IMR-90 (cell line): ENCODE results near the gene YLPM1. TPM values are rescaled to one million over a fixed set of nuclear protein-coding genes. Genes with fewer than 3 reads are reported as not detected.

Experiments
- ATAC-seq: fragments of 200-7000 bp; cut with Tn5 transposase; 2 replicates; pipeline ENCODE4 v1.9.1; 2020; ENCODE audit warnings: low read depth, mild to moderate bottlenecking, moderate library complexity
- BruUV-seq: library from RNA; stranded (reverse); fragments of 400-500 nt; replicated peaks from 2 replicates; lab custom pipeline; 2021; lab: Mats Ljungman, UMichigan
- CTCF ChIA-PET: fragments of 300-600 bp; formaldehyde crosslinking; extraction: SDS; loops from one replicate; lab custom pipeline; 2021; ENCODE audit warnings: antibody characterized with exemption; lab: Yijun Ruan, JAX
- POLR2A ChIA-PET: fragments of 300-600 bp; sonication (Branson Sonifier 250); formaldehyde crosslinking; loops from one replicate; lab custom pipeline; 2022; ENCODE audit warnings: antibody characterized with exemption; ENCODE audit not compliant: unreplicated experiment; lab: Charles Lee
- DNase-seq: peaks from one replicate; pipeline ENCODE4 v3.0.0; 2013
- H2AFZ ChIP-seq: replicated peaks from 2 replicates; pipeline ENCODE3; 2013; ENCODE audit warnings: low read length, mild to moderate bottlenecking; ENCODE audit not compliant: poor library complexity
- H2AK5ac ChIP-seq: 2 replicates; pipeline ENCODE4 v1.6.1; 2013; ENCODE audit warnings: low read depth, low read length, inconsistent platforms
- H2AK9ac ChIP-seq: replicated peaks from 2 replicates; pipeline ENCODE3; 2013; ENCODE audit warnings: mild to moderate bottlenecking, low read depth, low read length, moderate library complexity; ENCODE audit not compliant: poor library complexity
- H2BK120ac ChIP-seq: 2 replicates; pipeline ENCODE4 v1.6.1; 2013; ENCODE audit warnings: low read depth, low read length, inconsistent platforms
- H2BK15ac ChIP-seq: 3 replicates; pipeline ENCODE4 v1.6.1; 2013; ENCODE audit warnings: low read depth, low read length, inconsistent platforms
- H2BK20ac ChIP-seq: 2 replicates; pipeline ENCODE4 v1.6.1; 2013; ENCODE audit warnings: low read depth, mild to moderate bottlenecking, inconsistent platforms, low read length, moderate library complexity
- H2BK5ac ChIP-seq: 2 replicates; pipeline ENCODE4 v1.6.1; 2013; ENCODE audit warnings: mild to moderate bottlenecking, low read depth, low read length, inconsistent platforms; ENCODE audit not compliant: poor library complexity, severe bottlenecking
- H3K14ac ChIP-seq: replicated peaks from 2 replicates; pipeline ENCODE4 v1.6.1; 2013; ENCODE audit warnings: low read depth, low read length, inconsistent platforms
- H3K18ac ChIP-seq: 2 replicates; pipeline ENCODE4 v1.6.1; 2013; ENCODE audit warnings: low read depth, low read length, control low read depth
- H3K23ac ChIP-seq: 2 replicates; pipeline ENCODE4 v1.6.1; 2013; ENCODE audit warnings: low read depth, low read length, inconsistent platforms
- H3K27ac ChIP-seq: 2 replicates; pipeline ENCODE4 v1.5.1; 2013; ENCODE audit warnings: mild to moderate bottlenecking, control low read depth, low read length; ENCODE audit not compliant: insufficient read depth
- H3K27me3 ChIP-seq: 2 replicates; pipeline ENCODE4 v1.6.1; 2013; ENCODE audit warnings: low read length; ENCODE audit not compliant: control insufficient read depth, insufficient read depth
- H3K36me3 ChIP-seq: 2 replicates; pipeline ENCODE4 v1.6.1; 2013; ENCODE audit warnings: low read length, mixed read lengths; ENCODE audit not compliant: control insufficient read depth, insufficient read depth
- H3K4ac ChIP-seq: 2 replicates; pipeline ENCODE4 v1.6.1; 2013; ENCODE audit warnings: low read depth, low read length, inconsistent platforms
- H3K4me1 ChIP-seq: 2 replicates; pipeline ENCODE4 v1.6.1; 2013; ENCODE audit warnings: low read length, mixed read lengths; ENCODE audit not compliant: control insufficient read depth, insufficient read depth
- H3K4me2 ChIP-seq: 2 replicates; pipeline ENCODE4 v1.6.1; 2013; ENCODE audit warnings: low read depth, mild to moderate bottlenecking, control low read depth, low read length, moderate library complexity
- H3K4me3 ChIP-seq: 2 replicates; pipeline ENCODE4 v1.5.1; 2013; ENCODE audit warnings: low read depth, mild to moderate bottlenecking, control low read depth, low read length, moderate library complexity; ENCODE audit not compliant: insufficient read depth
- H3K56ac ChIP-seq: 2 replicates; pipeline ENCODE4 v1.6.1; 2013; ENCODE audit warnings: low read length, inconsistent platforms; ENCODE audit not compliant: insufficient read depth; ENCODE audit errors: extremely low read depth
- H3K79me1 ChIP-seq, 2 experiments: 2 replicates each; pipeline ENCODE4 v1.6.1; 2013; ENCODE audit warnings: low read length in 2 of 2, inconsistent platforms in 1 of 2, low read depth in 1 of 2
- H3K9ac ChIP-seq: 2 replicates; pipeline ENCODE4 v1.6.1; 2013; ENCODE audit warnings: low read depth, low read length, control low read depth
- H3K9me1 ChIP-seq: 2 replicates; pipeline ENCODE4 v1.6.1; 2013; ENCODE audit warnings: low read length, inconsistent platforms; ENCODE audit not compliant: insufficient read depth
- H3K9me3 ChIP-seq: 2 replicates; pipeline ENCODE4 v1.6.1; 2013; ENCODE audit warnings: low read length; ENCODE audit not compliant: control insufficient read depth, insufficient read depth
- H4K20me1 ChIP-seq: 2 replicates; pipeline ENCODE4 v1.6.1; 2013; ENCODE audit warnings: low read length, inconsistent platforms; ENCODE audit not compliant: insufficient read depth
- H4K5ac ChIP-seq: 2 replicates; pipeline ENCODE4 v1.6.1; 2013; ENCODE audit warnings: mild to moderate bottlenecking, low read depth, low read length, control low read depth
- H4K8ac ChIP-seq, 2 experiments: 2 replicates each; pipeline ENCODE4 v1.6.1; 2013; ENCODE audit warnings: low read depth in 2 of 2, low read length in 2 of 2, control low read depth in 1 of 2, inconsistent platforms in 1 of 2
- H4K91ac ChIP-seq: 2 replicates; pipeline ENCODE4 v1.6.1; 2013; ENCODE audit warnings: low read depth, low read length, inconsistent platforms; ENCODE audit not compliant: insufficient read depth
- CHD1 ChIP-seq: IDR thresholded peaks from 2 replicates; pipeline ENCODE4 v1.6.1; 2012; ENCODE audit warnings: low read depth, low read length, improper control_type of control experiment
- POLR2A ChIP-seq: IDR thresholded peaks from 2 replicates; pipeline ENCODE4 v1.6.1; 2012; ENCODE audit warnings: mild to moderate bottlenecking, low read depth, low read length
- RCOR1 ChIP-seq: IDR thresholded peaks from 2 replicates; pipeline ENCODE4 v1.6.1; 2012; ENCODE audit warnings: mild to moderate bottlenecking, low read length, improper control_type of control experiment; ENCODE audit not compliant: insufficient replicate concordance
- dilution Hi-C: fragments of 300-500 bp; cut with HindIII; formaldehyde crosslinking; loops from one replicate; pipeline ENCODE4 v1.14.3; 2018; ENCODE audit warnings: low sequenced_read_pairs; ENCODE audit not compliant: unreplicated experiment
- in situ Hi-C: fragments of 300-500 bp; cut with MboI; formaldehyde crosslinking; loops from 3 replicates; pipeline ENCODE4 v1.14.3; 2019; ENCODE audit warnings: low sequenced_read_pairs, inconsistent platforms, mixed read lengths
- intact Hi-C: fragments of 100-400 bp; cut with micrococcal nuclease; formaldehyde crosslinking; loops from 2 replicates; pipeline ENCODE4 v1.10.0; 2022
- polyA plus RNA-seq, 3 experiments: library from polyadenylated mRNA; depleted of rRNA; stranded (reverse); fragments of >200 nt; gene quantifications; 2 replicates each; pipeline ENCODE4 v1.2.3, GENCODE V29; 2012; ENCODE audit warnings: low replicate concordance in 1 of 3
- total RNA-seq: library from RNA; depleted of rRNA; stranded (reverse); fragments of >200 nt; gene quantifications from 2 replicates; pipeline ENCODE4 v1.2.3, GENCODE V29; 2012

Gene YLPM1
- total and polyA plus RNA-seq, 2 of the 4 experiments (the other 2 are of a cell fraction) = 8.2 to 19.7 TPM

GRCh38 chr14:74826574-74826973, 63.5 kb downstream of the YLPM1 start:
- no peak overlapping the region for H2BK15ac ChIP-seq
- no peak for TF ChIP-seq POLR2A
- TF ChIP-seq RCOR1 = no peak
- TF ChIP-seq CHD1 = no peak
- H3K27ac ChIP-seq = no peak overlapping the region
- H3K9me3 ChIP-seq = no peaks in the 10 kb centered on the region
- H3K14ac ChIP-seq = no peak overlapping the region
- H4K20me1 ChIP-seq = no peaks in the 10 kb centered on the region
- dilution Hi-C loops = no loop called here
- peaks cover 8 to 23% of the 10 kb centered on the region in 2 experiments; a peak in 3 of 4 replicates for H3K79me1 ChIP-seq
- in situ Hi-C loops = no loop called here
- no peak overlapping the region for H3K56ac ChIP-seq
- H3K9me1 ChIP-seq = peaks cover 15% of the 10 kb centered on the region
- no peak overlapping the region for H2BK5ac ChIP-seq
- intact Hi-C loops = no loop called here
- H3K18ac ChIP-seq = no peak overlapping the region
- H2AFZ ChIP-seq = no peak overlapping the region
- H4K91ac ChIP-seq = no peak overlapping the region
- H3K4me1 ChIP-seq = peaks cover 2% of the 10 kb centered on the region
- no peak overlapping the region for H2AK9ac ChIP-seq
- H4K5ac ChIP-seq = no peak overlapping the region
- H2AK5ac ChIP-seq = no peak overlapping the region
- no peak overlapping the region for H3K4me2 ChIP-seq
- H3K23ac ChIP-seq = no peak overlapping the region; the same call in 1 of the 2 replicates
- no peak overlapping the region for H3K9ac ChIP-seq
- peaks cover 20% of the 10 kb centered on the region for H3K36me3 ChIP-seq
- no peak overlapping the region for H4K8ac ChIP-seq
- H2BK120ac ChIP-seq = no peak overlapping the region
- H3K4ac ChIP-seq = no peak overlapping the region
- H2BK20ac ChIP-seq = no peak overlapping the region
- H3K27me3 ChIP-seq = no peaks in the 10 kb centered on the region
- BruUV-seq = no TSS peak
- ATAC-seq (no peak), DNase-seq (no peak)
- ChIA-PET POLR2A (no interaction called here), CTCF (no interaction called here)
- no peak overlapping the region for H3K4me3 ChIP-seq
